Hippocampal formation (tissue), 2 donors: ENCODE data around the gene CIBAR2.
A peak's percentile ranks its signal among the peaks of the same experiment; 100 is the strongest.
"Not testable (repeated sequence)": the region's sequence is repeated elsewhere in the genome, so short reads cannot be mapped to it uniquely, and the experiment has no call there.

Experiments used
- DNase-seq, 2 donors: peaks; one replicate each; lab custom pipeline; 2025; lab: John Stamatoyannopoulos, UW

The CIBAR2 gene

GRCh38 chr16:85128079-85128837 lies 16.0 kb upstream of the CIBAR2 start:
- DNase-seq: no peak

GRCh38 chr16:85127379-85127723 lies 15.1 kb upstream of the CIBAR2 start:
- DNase-seq: no peak

GRCh38 chr16:85126705-85127378 lies 14.6 kb upstream of the CIBAR2 start:
- DNase-seq: no peak

GRCh38 chr16:85126394-85126704 lies 14.1 kb upstream of the CIBAR2 start:
- no peak for DNase-seq

GRCh38 chr16:85125570-85126393 lies 13.5 kb upstream of the CIBAR2 start:
- no peak for DNase-seq

- DNase-seq: no peak
These were observed 12.5 kb upstream of the CIBAR2 start for GRCh38 chr16:85124636-85125346.

GRCh38 chr16:85123891-85124635 lies 11.8 kb upstream of the CIBAR2 start:
- DNase-seq: peak in 1 of 2 donors; percentile 34

- DNase-seq: not testable (repeated sequence)
These were observed 11.2 kb upstream of the CIBAR2 start for GRCh38 chr16:85123441-85123840.

GRCh38 chr16:85120006-85120340 lies 7.7 kb upstream of the CIBAR2 start:
- DNase-seq: no peak

GRCh38 chr16:85117418-85117817 lies 5.1 kb upstream of the CIBAR2 start:
- no peak for DNase-seq

GRCh38 chr16:85114909-85115567 lies 2.8 kb upstream of the CIBAR2 start:
- peak in 1 of 2 donors; percentile 60 for DNase-seq

- no peak for DNase-seq
These were observed 1.6 kb upstream of the CIBAR2 start for GRCh38 chr16:85113913-85114312.

- no peak for DNase-seq
These were observed 979 bp upstream of the CIBAR2 start for GRCh38 chr16:85113168-85113733.

- DNase-seq: no peak
These were observed 1.1 kb downstream of the CIBAR2 start for GRCh38 chr16:85111184-85111583.

GRCh38 chr16:85110105-85110504 lies 2.2 kb downstream of the CIBAR2 start:
- no peak for DNase-seq

GRCh38 chr16:85107532-85107931 lies 4.7 kb downstream of the CIBAR2 start:
- no peak for DNase-seq

GRCh38 chr16:85107083-85107482 lies 5.2 kb downstream of the CIBAR2 start:
- DNase-seq: no peak

- DNase-seq: no peak
These were observed 6.8 kb downstream of the CIBAR2 start for GRCh38 chr16:85105475-85105874.

GRCh38 chr16:85104821-85105391 lies 7.4 kb downstream of the CIBAR2 start:
- DNase-seq: peak; percentile 36 to 41

- DNase-seq: no peak
These were observed 8.1 kb downstream of the CIBAR2 start for GRCh38 chr16:85104147-85104546.
